KG1 (cell line): Measurements from ENCODE around the gene HES4.

Experiments used
- DNase-seq: peaks from one replicate; lab custom pipeline; 2025; lab: John Stamatoyannopoulos, UW

The HES4 gene

GRCh38 chr1:999725-1000356 is at the start of gene HES4:
Gene HES4, minus strand, starts transcription at chr1:1000097. Its CDS starts 124 bp downstream, at chr1:999973.
- no peak for DNase-seq

GRCh38 chr1:1048765-1049164 is 48.9 kb upstream of the HES4 start:
- no peak for DNase-seq

- DNase-seq: no peak
Measured at GRCh38 chr1:1047963-1048362, 48.1 kb upstream of the HES4 start.

- no peak for DNase-seq
Measured at GRCh38 chr1:1047407-1047806, 47.5 kb upstream of the HES4 start.

GRCh38 chr1:1046767-1047166 is 46.9 kb upstream of the HES4 start:
- no peak for DNase-seq

GRCh38 chr1:1046243-1046642 is 46.3 kb upstream of the HES4 start:
- DNase-seq: no peak

- DNase-seq: no peak
Measured at GRCh38 chr1:1045129-1045528, 45.2 kb upstream of the HES4 start.

GRCh38 chr1:1044455-1045078 is 44.7 kb upstream of the HES4 start:
- no peak for DNase-seq

- no peak for DNase-seq
Measured at GRCh38 chr1:1043921-1044320, 44.0 kb upstream of the HES4 start.

- DNase-seq: no peak
Measured at GRCh38 chr1:1043411-1043810, 43.5 kb upstream of the HES4 start.

- no peak for DNase-seq
Measured at GRCh38 chr1:1042835-1043234, 42.9 kb upstream of the HES4 start.

GRCh38 chr1:1041873-1042272 is 42.0 kb upstream of the HES4 start:
- DNase-seq: no peak

- no peak for DNase-seq
Measured at GRCh38 chr1:1041092-1041523, 41.2 kb upstream of the HES4 start.

GRCh38 chr1:1040004-1040991 is 40.4 kb upstream of the HES4 start:
- DNase-seq: no peak

GRCh38 chr1:1039145-1039910 is 39.4 kb upstream of the HES4 start:
- no peak for DNase-seq

- no peak for DNase-seq
Measured at GRCh38 chr1:1038694-1039093, 38.8 kb upstream of the HES4 start.

GRCh38 chr1:1037366-1038327 is 37.8 kb upstream of the HES4 start:
- no peak for DNase-seq

GRCh38 chr1:1035291-1035943 is 35.5 kb upstream of the HES4 start:
- no peak for DNase-seq

- DNase-seq: no peak
Measured at GRCh38 chr1:1034439-1034781, 34.5 kb upstream of the HES4 start.

GRCh38 chr1:1033731-1034438 is 34.0 kb upstream of the HES4 start:
- DNase-seq: no peak
